Neutrophil (primary cell): ENCODE results near the gene CBX7.

Source experiments
- H3K27ac ChIP-seq: fragments of 200-600 bp; sonication (generic); 2 replicates; pipeline ENCODE4 v1.5.1; 2016; ENCODE audit warnings: mild to moderate bottlenecking, moderate library complexity
- H3K27me3 ChIP-seq: fragments of 200-600 bp; sonication (generic); 2 replicates; pipeline ENCODE4 v1.6.0; 2016; ENCODE audit warnings: mild to moderate bottlenecking
- H3K36me3 ChIP-seq: fragments of 200-600 bp; sonication (generic); 2 replicates; pipeline ENCODE4 v1.5.1; 2017
- H3K4me1 ChIP-seq, 2 experiments: fragments of 200-600 bp in 1 of 2; sonication (generic) in 1 of 2; 1 replicate in 1 of 2; 2 replicates in 1 of 2; pipeline versions ENCODE4 v1.5.1 to v1.6.1; 2013 to 2016; ENCODE audit warnings: low read depth in 1 of 2, low read length in 1 of 2, mild to moderate bottlenecking in 1 of 2, moderate library complexity in 1 of 2; ENCODE audit not compliant: control insufficient read depth in 1 of 2, insufficient read depth in 1 of 2
- H3K4me3 ChIP-seq, 2 experiments: fragments of 200-600 bp in 1 of 2; sonication (generic) in 1 of 2; 1 replicate in 1 of 2; 2 replicates in 1 of 2; pipeline ENCODE4 v1.5.1; 2013 to 2016; ENCODE audit warnings: low read depth in 1 of 2, low read length in 1 of 2, mild to moderate bottlenecking in 1 of 2, moderate library complexity in 1 of 2
- H3K9me3 ChIP-seq: fragments of 200-600 bp; sonication (generic); 2 replicates; pipeline ENCODE4 v1.5.1; 2016
- CTCF ChIP-seq: fragments of 200-600 bp; sonication (generic); IDR thresholded peaks from 2 replicates; pipeline ENCODE4 v1.5.1; 2016; ENCODE audit warnings: antibody characterized with exemption

CBX7 gene

GRCh38 chr22:39181356-39181755 is 28.9 kb upstream of the CBX7 start:
- Histone ChIP-seq H3K27ac (no peak overlapping the region), H3K9me3 (no peaks in the 10 kb centered on the region), H3K36me3 (no peaks in the 10 kb centered on the region), H3K27me3 (peaks cover 15% of the 10 kb centered on the region), H3K4me1 (peaks cover 10 to 14% of the 10 kb centered on the region in 2 experiments), H3K4me3 (no peak overlapping the region)
- TF ChIP-seq CTCF, result no peak

- Histone ChIP-seq H3K4me3 (no peak overlapping the region), H3K27me3 (peaks cover 7% of the 10 kb centered on the region), H3K9me3 (no peaks in the 10 kb centered on the region), H3K36me3 (no peaks in the 10 kb centered on the region), H3K4me1 (peaks cover 11 to 15% of the 10 kb centered on the region in 2 experiments), H3K27ac (no peak overlapping the region)
- TF ChIP-seq CTCF, result no peak
Observed at GRCh38 chr22:39179841-39180335, 27.4 kb upstream of the CBX7 start.

- H3K27ac ChIP-seq, result no peak overlapping the region
- H3K4me1 ChIP-seq, result peaks cover 12 to 15% of the 10 kb centered on the region in 2 experiments
- TF ChIP-seq CTCF, result no peak
- peaks cover 10% of the 10 kb centered on the region for H3K27me3 ChIP-seq
- no peak overlapping the region for H3K4me3 ChIP-seq
- no peaks in the 10 kb centered on the region for H3K36me3 ChIP-seq
- H3K9me3 ChIP-seq, result no peaks in the 10 kb centered on the region
Observed at GRCh38 chr22:39179401-39179827, 26.9 kb upstream of the CBX7 start.

GRCh38 chr22:39178206-39179111 is 26.0 kb upstream of the CBX7 start:
- TF ChIP-seq CTCF, result no peak
- no peak overlapping the region for H3K27ac ChIP-seq
- H3K27me3 ChIP-seq, result peaks cover 4% of the 10 kb centered on the region
- no peaks in the 10 kb centered on the region for H3K9me3 ChIP-seq
- H3K36me3 ChIP-seq, result no peaks in the 10 kb centered on the region
- no peak overlapping the region for H3K4me3 ChIP-seq
- peaks cover 22 to 25% of the 10 kb centered on the region in 2 experiments for H3K4me1 ChIP-seq

- H3K4me3 ChIP-seq, result no peak overlapping the region
- no peak for TF ChIP-seq CTCF
- no peak overlapping the region for H3K27ac ChIP-seq
- H3K27me3 ChIP-seq, result peaks cover 4% of the 10 kb centered on the region
- no peaks in the 10 kb centered on the region for H3K9me3 ChIP-seq
- peaks cover 28 to 32% of the 10 kb centered on the region in 2 experiments for H3K4me1 ChIP-seq
- H3K36me3 ChIP-seq, result no peaks in the 10 kb centered on the region
Observed at GRCh38 chr22:39177791-39178190, 25.3 kb upstream of the CBX7 start.
